Cerebellar nuclear complex (tissue), 1 donor: ENCODE data around the gene EYA3.

Experiments
- DNase-seq, 2 experiments: peaks; one replicate each; lab custom pipeline; 2025; lab: John Stamatoyannopoulos, UW

The EYA3 gene

GRCh38 chr1:28088168-28088961 is at the start of gene EYA3:
EYA3 (minus strand) TSS chr1:28088610; CDS start chr1:28058026, 30,584 bp downstream.
- DNase-seq = peak; percentile 85 to 93

- no peak for DNase-seq
Measured at GRCh38 chr1:28136922-28137613, 48.7 kb upstream of the EYA3 start.

GRCh38 chr1:28136169-28136921 is 47.9 kb upstream of the EYA3 start:
- no peak for DNase-seq

GRCh38 chr1:28135371-28136168 is 47.2 kb upstream of the EYA3 start:
- DNase-seq = no peak

- DNase-seq = no peak
Measured at GRCh38 chr1:28134651-28135207, 46.3 kb upstream of the EYA3 start.

GRCh38 chr1:28132171-28133167 is 44.1 kb upstream of the EYA3 start:
- DNase-seq = no peak

GRCh38 chr1:28130901-28131300 is 42.5 kb upstream of the EYA3 start:
- no peak for DNase-seq

GRCh38 chr1:28129150-28129549 is 40.7 kb upstream of the EYA3 start:
- no peak for DNase-seq

- no peak for DNase-seq
Measured at GRCh38 chr1:28127617-28128257, 39.3 kb upstream of the EYA3 start.

GRCh38 chr1:28126783-28127490 is 38.5 kb upstream of the EYA3 start:
- DNase-seq = no peak

- no peak for DNase-seq
Measured at GRCh38 chr1:28126212-28126611, 37.8 kb upstream of the EYA3 start.

GRCh38 chr1:28123461-28123961 is 35.1 kb upstream of the EYA3 start:
- DNase-seq = no peak

- no peak for DNase-seq
Measured at GRCh38 chr1:28122183-28122582, 33.8 kb upstream of the EYA3 start.

GRCh38 chr1:28119556-28119955 is 31.1 kb upstream of the EYA3 start:
- DNase-seq = no peak

- DNase-seq = no peak
Measured at GRCh38 chr1:28118640-28119307, 30.4 kb upstream of the EYA3 start.

- DNase-seq = no peak
Measured at GRCh38 chr1:28115267-28115666, 26.9 kb upstream of the EYA3 start.

GRCh38 chr1:28114844-28115243 is 26.4 kb upstream of the EYA3 start:
- no peak for DNase-seq

GRCh38 chr1:28113242-28113572 is 24.8 kb upstream of the EYA3 start:
- no peak for DNase-seq
